Mesenchymal stem cell (in vitro differentiated cells and primary cell): Measurements from ENCODE around the gene TIGAR.

Experiments
- DNase-seq: peaks from one replicate; pipeline ENCODE4 v3.0.0-alpha.2; 2013
- H2AFZ ChIP-seq: one replicate; pipeline ENCODE4 v1.6.1; 2013; ENCODE audit warnings: low read depth, mild to moderate bottlenecking, control low read depth, inconsistent platforms, low read length, moderate library complexity
- H2AK5ac ChIP-seq: 2 replicates; pipeline ENCODE4 v1.6.1; 2013; ENCODE audit warnings: low read length, moderate library complexity, mild to moderate bottlenecking, inconsistent platforms; ENCODE audit not compliant: severe bottlenecking
- H2BK120ac ChIP-seq: one replicate; pipeline ENCODE4 v1.6.1; 2013; ENCODE audit warnings: low read depth, mild to moderate bottlenecking, inconsistent platforms, low read length, moderate library complexity
- H2BK12ac ChIP-seq, 2 experiments: one replicate each; pipeline ENCODE4 v1.6.1; 2013; ENCODE audit warnings: inconsistent platforms in 2 of 2, low read length in 2 of 2, mild to moderate bottlenecking in 2 of 2, moderate library complexity in 2 of 2, control low read depth in 1 of 2
- H2BK15ac ChIP-seq: one replicate; pipeline ENCODE4 v1.6.1; 2013; ENCODE audit warnings: mild to moderate bottlenecking, low read depth, inconsistent platforms; ENCODE audit not compliant: poor library complexity, severe bottlenecking
- H2BK5ac ChIP-seq: 2 replicates; pipeline ENCODE4 v1.6.1; 2013; ENCODE audit warnings: low read depth, mild to moderate bottlenecking, low read length, control low read depth, inconsistent platforms; ENCODE audit not compliant: poor library complexity, severe bottlenecking
- H3K14ac ChIP-seq, 2 experiments: one replicate each; pipeline ENCODE4 v1.6.1; 2013; ENCODE audit warnings: inconsistent platforms in 2 of 2, low read length in 2 of 2, control low read depth in 1 of 2, mild to moderate bottlenecking in 1 of 2, moderate library complexity in 1 of 2
- H3K18ac ChIP-seq, 2 experiments: one replicate each; pipeline ENCODE4 v1.6.1; 2013; ENCODE audit warnings: inconsistent platforms in 2 of 2, low read length in 2 of 2, control low read depth in 1 of 2, low read depth in 1 of 2, mild to moderate bottlenecking in 1 of 2
- H3K23ac ChIP-seq, 2 experiments: one replicate each; pipeline ENCODE4 v1.6.1; 2013; ENCODE audit warnings: inconsistent platforms in 2 of 2, low read length in 2 of 2, mild to moderate bottlenecking in 2 of 2, moderate library complexity in 2 of 2, control low read depth in 1 of 2
- H3K27ac ChIP-seq: 2 replicates; pipeline ENCODE4 v1.5.1; 2013; ENCODE audit warnings: mild to moderate bottlenecking, moderate library complexity, low read length, control low read depth, inconsistent platforms; ENCODE audit not compliant: poor library complexity, severe bottlenecking
- H3K27me3 ChIP-seq, 2 experiments: 2 replicates each; pipeline versions ENCODE4 v1.6.1 to v1.7.0; 2013; ENCODE audit warnings: low read length in 2 of 2, mild to moderate bottlenecking in 2 of 2, moderate library complexity in 2 of 2, control low read depth in 1 of 2, inconsistent platforms in 1 of 2; ENCODE audit not compliant: control insufficient read depth in 1 of 2, insufficient read depth in 1 of 2
- H3K36me3 ChIP-seq, 2 experiments: 2 replicates each; pipeline versions ENCODE4 v1.6.1 to v1.7.0; 2013; ENCODE audit warnings: low read length in 2 of 2, control low read depth in 1 of 2, inconsistent platforms in 1 of 2, low read depth in 1 of 2, mild to moderate bottlenecking in 1 of 2; ENCODE audit not compliant: insufficient read depth in 2 of 2, control insufficient read depth in 1 of 2
- H3K4ac ChIP-seq, 2 experiments: one replicate each; pipeline ENCODE4 v1.6.1; 2013; ENCODE audit warnings: inconsistent platforms in 2 of 2, low read length in 2 of 2, mild to moderate bottlenecking in 2 of 2, moderate library complexity in 2 of 2, control low read depth in 1 of 2, low read depth in 1 of 2
- H3K4me1 ChIP-seq: 2 replicates; pipeline ENCODE4 v1.6.1; 2013; ENCODE audit warnings: low read depth, low read length, control low read depth; ENCODE audit not compliant: control insufficient read depth, insufficient read depth
- H3K4me2 ChIP-seq: 2 replicates; pipeline ENCODE4 v1.6.1; 2013; ENCODE audit warnings: low read length, mild to moderate bottlenecking, inconsistent platforms; ENCODE audit not compliant: poor library complexity, severe bottlenecking
- H3K4me3 ChIP-seq, 2 experiments: 2 replicates each; pipeline versions ENCODE4 v1.5.1 to v1.7.0; 2013; ENCODE audit warnings: low read length in 2 of 2, mild to moderate bottlenecking in 2 of 2, control low read depth in 1 of 2, low read depth in 1 of 2; ENCODE audit not compliant: insufficient read depth in 1 of 2
- H3K79me1 ChIP-seq: replicated peaks from 2 replicates; pipeline ENCODE4 v1.6.1; 2013; ENCODE audit warnings: mild to moderate bottlenecking, control low read depth, low read length, inconsistent platforms; ENCODE audit not compliant: poor library complexity, severe bottlenecking
- H3K9ac ChIP-seq: 2 replicates; pipeline ENCODE4 v1.7.0; 2013; ENCODE audit warnings: mild to moderate bottlenecking, low read length, moderate library complexity
- H3K9me3 ChIP-seq: 2 replicates; pipeline ENCODE4 v1.7.0; 2013; ENCODE audit warnings: mild to moderate bottlenecking, low read length; ENCODE audit not compliant: control insufficient read depth
- H4K8ac ChIP-seq: one replicate; pipeline ENCODE4 v1.6.1; 2013; ENCODE audit warnings: inconsistent platforms, mild to moderate bottlenecking, low read length, moderate library complexity
- H4K91ac ChIP-seq: one replicate; pipeline ENCODE4 v1.6.1; 2013; ENCODE audit warnings: mild to moderate bottlenecking, low read length, inconsistent platforms
- WGBS: methylation state at CpG from one replicate; pipeline ENCODE4 v1.1.7; 2013; ENCODE audit warnings: mixed read lengths; 5-methylcytosine and 5-hydroxymethylcytosine counted together

The TIGAR gene

DNA sequence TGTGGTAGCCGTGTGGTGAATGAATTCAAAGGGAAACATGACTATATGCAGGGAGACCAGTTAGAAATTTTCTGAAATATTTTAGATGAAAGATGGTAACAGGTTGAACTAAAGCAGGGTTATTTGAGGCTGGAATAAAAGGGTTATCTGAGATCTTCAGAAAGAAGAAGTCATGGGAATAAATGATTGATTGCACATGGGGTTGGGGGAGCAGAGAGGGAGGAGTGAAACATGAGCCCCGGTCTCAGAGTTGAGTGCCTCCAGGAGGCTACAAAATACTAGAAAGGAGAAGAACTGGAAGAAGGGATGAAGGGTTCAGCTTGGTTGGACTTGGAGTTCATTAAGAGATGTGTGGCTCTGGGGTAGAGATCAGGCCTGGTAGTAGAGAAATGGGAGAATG is 74.8 kb downstream of the TIGAR start:
- H3K14ac ChIP-seq: no peak overlapping the region
- H3K27me3 ChIP-seq: peaks cover 7 to 26% of the 10 kb centered on the region in 2 experiments
- H3K79me1 ChIP-seq: no peaks in the 10 kb centered on the region
- 78% methylated on average over 2 of the region's 2 CpGs for WGBS
- no peak for DNase-seq
- no peak overlapping the region for H2AFZ ChIP-seq
- no peak overlapping the region for H3K27ac ChIP-seq
- no peak overlapping the region for H2BK5ac ChIP-seq
- no peaks in the 10 kb centered on the region for H3K4me1 ChIP-seq
- H3K23ac ChIP-seq: no peak overlapping the region
- H2BK15ac ChIP-seq: no peak overlapping the region
- H3K18ac ChIP-seq: no peak overlapping the region
- H3K4ac ChIP-seq: no peak overlapping the region
- no peak overlapping the region for H4K91ac ChIP-seq
- H3K4me2 ChIP-seq: no peak overlapping the region
- H2BK12ac ChIP-seq: no peak overlapping the region
- no peak overlapping the region for H3K4me3 ChIP-seq
- H2AK5ac ChIP-seq: no peak overlapping the region
- H2BK120ac ChIP-seq: no peak overlapping the region
- no peak overlapping the region for H3K9ac ChIP-seq
- H3K36me3 ChIP-seq: no peaks in the 10 kb centered on the region
- H4K8ac ChIP-seq: no peak overlapping the region
- H3K9me3 ChIP-seq: no peaks in the 10 kb centered on the region

DNA sequence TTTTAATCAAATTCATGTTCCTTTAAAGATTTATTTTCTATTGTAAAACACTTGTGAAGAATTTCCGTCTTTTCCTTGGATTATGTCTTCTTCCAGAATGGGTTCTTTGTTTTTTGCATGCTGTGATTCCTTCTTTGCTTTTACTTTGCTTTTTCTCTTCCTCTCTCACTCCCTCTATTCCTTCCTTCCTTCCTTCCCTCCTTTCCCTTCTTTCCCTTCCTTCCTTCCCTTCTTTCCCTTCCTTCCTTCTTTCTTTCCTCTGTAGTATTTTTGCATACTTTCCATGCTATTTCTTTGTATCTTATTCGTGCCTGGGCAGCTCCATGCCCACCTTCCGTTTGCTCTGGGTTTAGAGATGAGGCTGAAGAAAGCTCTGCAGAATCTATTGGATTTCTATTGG is 80.1 kb downstream of the TIGAR start:
- H3K4me1 ChIP-seq: no peaks in the 10 kb centered on the region
- no peak overlapping the region for H2BK120ac ChIP-seq
- no peak overlapping the region for H4K91ac ChIP-seq
- no peak overlapping the region for H2AFZ ChIP-seq
- H3K36me3 ChIP-seq: no peaks in the 10 kb centered on the region
- no peak overlapping the region for H3K27ac ChIP-seq
- no peak overlapping the region for H3K4me2 ChIP-seq
- H3K18ac ChIP-seq: no peak overlapping the region
- H2BK15ac ChIP-seq: no peak overlapping the region
- no peak overlapping the region for H3K23ac ChIP-seq
- no peaks in the 10 kb centered on the region for H3K79me1 ChIP-seq
- no peak overlapping the region for H4K8ac ChIP-seq
- H2AK5ac ChIP-seq: no peak overlapping the region
- no peak overlapping the region for H2BK5ac ChIP-seq
- peaks cover 4 to 5% of the 10 kb centered on the region in 2 experiments for H3K27me3 ChIP-seq
- no peak overlapping the region for H2BK12ac ChIP-seq
- H3K4me3 ChIP-seq: no peak overlapping the region
- H3K14ac ChIP-seq: no peak overlapping the region
- no peak for DNase-seq
- H3K9ac ChIP-seq: no peak overlapping the region
- H3K9me3 ChIP-seq: no peaks in the 10 kb centered on the region
- 52% methylated on average over 3 of the region's 3 CpGs for WGBS
- no peak overlapping the region for H3K4ac ChIP-seq

DNA sequence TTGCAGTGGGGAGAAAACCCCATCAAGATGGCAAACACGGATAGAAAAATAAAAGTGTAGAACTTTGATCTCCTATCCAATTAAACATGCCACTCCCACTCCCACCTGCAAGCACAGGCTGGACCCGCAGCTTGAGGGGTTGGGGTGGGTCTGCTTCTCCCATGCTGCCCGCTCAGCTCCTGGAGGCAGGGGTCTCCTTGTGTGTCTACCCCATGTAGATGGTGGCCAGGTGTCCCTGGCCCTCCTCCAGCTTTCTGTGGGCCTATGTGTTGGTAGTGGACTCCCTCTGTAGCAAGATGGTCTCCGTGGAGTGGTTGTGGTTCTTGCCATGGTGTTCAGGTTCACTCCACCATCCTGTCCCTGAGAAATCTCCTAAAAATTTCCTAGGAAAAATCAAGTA is 82.0 kb downstream of the TIGAR start:
- Histone ChIP-seq H3K9me3 (no peaks in the 10 kb centered on the region), H3K9ac (no peak overlapping the region), H3K36me3 (no peaks in the 10 kb centered on the region), H3K27ac (no peak overlapping the region), H3K4me1 (no peaks in the 10 kb centered on the region), H2BK12ac (no peak overlapping the region), H2AK5ac (no peak overlapping the region), H3K4me2 (no peak overlapping the region), H3K4ac (no peak overlapping the region), H3K4me3 (no peak overlapping the region), H2BK120ac (no peak overlapping the region), H2BK15ac (no peak overlapping the region), H2AFZ (no peak overlapping the region), H3K14ac (peak overlapping the region in 1 of 2 experiments; percentile 36), H3K18ac (no peak overlapping the region), H3K27me3 (peaks cover 4 to 5% of the 10 kb centered on the region in 2 experiments), H4K8ac (no peak overlapping the region), H2BK5ac (no peak overlapping the region), H3K79me1 (no peaks in the 10 kb centered on the region), H3K23ac (no peak overlapping the region), H4K91ac (no peak overlapping the region)
- WGBS: 71% methylated on average over 3 of the region's 4 CpGs
- no peak for DNase-seq
